K562 (cell line): ENCODE results near the gene GAB1. TPM values are rescaled to one million over a fixed set of nuclear protein-coding genes. Genes with fewer than 3 reads are reported as not detected.
A peak's percentile ranks its signal among the peaks of the same experiment; 100 is the strongest.

Experiments
- ARID1B ChIP-seq: fragments of 450-650 bp; IDR thresholded peaks from 2 replicates; pipeline ENCODE4 v1.6.1; 2016; ENCODE audit warnings: antibody characterized with exemption, mild to moderate bottlenecking, inconsistent platforms
- CBFA2T2 ChIP-seq: fragments of 450-650 bp; conservative IDR thresholded peaks from 2 replicates; pipeline ENCODE4 v1.6.1; 2017; ENCODE audit warnings: mild to moderate bottlenecking
- CBFA2T3 ChIP-seq: fragments of 450-650 bp; IDR thresholded peaks from 2 replicates; pipeline ENCODE4 v1.6.1; 2017
- CTBP1 ChIP-seq: fragments of 450-650 bp; IDR thresholded peaks from 2 replicates; pipeline ENCODE4 v1.6.1; 2016; ENCODE audit warnings: borderline replicate concordance
- EP300 ChIP-seq: IDR thresholded peaks from 2 replicates; pipeline ENCODE4 v1.6.1; 2012; ENCODE audit warnings: low read length, improper control_type of control experiment
- FOXM1 ChIP-seq, 2 experiments: fragments of 450-650 bp in 1 of 2; sonication (generic) in 1 of 2; formaldehyde crosslinking in 1 of 2; IDR thresholded peaks; 2 replicates each; pipeline versions ENCODE4 v1.6.1 to v1.9.0; 2017 to 2022; ENCODE audit warnings: low read depth in 2 of 2, mild to moderate bottlenecking in 2 of 2, missing genetic modification reagents in 1 of 2, moderate library complexity in 1 of 2
- KDM1A ChIP-seq, 2 experiments: fragments of 450-650 bp; IDR thresholded peaks; 2 replicates each; pipeline ENCODE4 v1.6.1; 2016; ENCODE audit warnings: mild to moderate bottlenecking in 2 of 2
- MYNN ChIP-seq, 2 experiments: sonication (generic); formaldehyde crosslinking in 1 of 2; IDR thresholded peaks; 2 replicates each; pipeline versions ENCODE4 v1.5.0 to v1.6.1; 2016 to 2020; ENCODE audit warnings: antibody characterized with exemption in 1 of 2, missing genetic modification reagents in 1 of 2
- NFIC ChIP-seq: fragments of 450-650 bp; IDR thresholded peaks from 2 replicates; pipeline ENCODE4 v1.6.1; 2017; ENCODE audit warnings: mild to moderate bottlenecking, inconsistent platforms
- PML ChIP-seq: IDR thresholded peaks from 2 replicates; pipeline ENCODE4 v1.6.1; 2012; ENCODE audit warnings: low read length, inconsistent platforms
- POLR2AphosphoS5 ChIP-seq: IDR thresholded peaks from 2 replicates; pipeline ENCODE4 v1.6.1; 2011; ENCODE audit warnings: mild to moderate bottlenecking, low read depth, low read length, moderate library complexity; ENCODE audit not compliant: control insufficient read depth, insufficient read depth
- RAD21 ChIP-seq, 2 experiments: fragments of 250-450 bp in 1 of 2; fragments of 450-650 bp in 1 of 2; sonication (Bioruptor Pico) in 1 of 2; formaldehyde crosslinking in 1 of 2; IDR thresholded peaks in 1 of 2; conservative IDR thresholded peaks in 1 of 2; 2 replicates each; pipeline versions ENCODE4 v1.4.0 to v1.8.0; 2020 to 2022; ENCODE audit warnings: mild to moderate bottlenecking in 2 of 2, moderate library complexity in 1 of 2
- SRF ChIP-seq, 2 experiments: fragments of 250-450, 450-650 bp in 1 of 2; sonication (Bioruptor Pico) in 1 of 2; sonication (generic) in 1 of 2; formaldehyde crosslinking; IDR thresholded peaks; 2 replicates each; pipeline versions ENCODE4 v1.5.0 to v1.5.1; 2020 to 2022; ENCODE audit warnings: mild to moderate bottlenecking in 1 of 2, missing genetic modification reagents in 1 of 2
- TAL1 ChIP-seq: fragments of 450-650 bp; IDR thresholded peaks from 2 replicates; pipeline ENCODE4 v1.6.1; 2016; ENCODE audit warnings: mild to moderate bottlenecking
- TCF3 ChIP-seq: sonication (generic); formaldehyde crosslinking; IDR thresholded peaks from 2 replicates; pipeline ENCODE4 v1.4.0; 2020; ENCODE audit warnings: mild to moderate bottlenecking, missing genetic modification reagents
- TEAD4 ChIP-seq, 2 experiments: sonication (generic) in 1 of 2; formaldehyde crosslinking in 1 of 2; IDR thresholded peaks; 2 replicates each; pipeline versions ENCODE4 v1.6.1 to v1.8.0; 2012 to 2022; ENCODE audit warnings: borderline replicate concordance in 1 of 2, inconsistent platforms in 1 of 2, low read length in 1 of 2, mild to moderate bottlenecking in 1 of 2, missing genetic modification reagents in 1 of 2
- TRIM24 ChIP-seq, 2 experiments: fragments of 450-650 bp; IDR thresholded peaks; 2 replicates each; pipeline ENCODE4 v1.6.1; 2016
- ZEB2 ChIP-seq: fragments of 450-650 bp; IDR thresholded peaks from 2 replicates; pipeline ENCODE4 v1.6.1; 2016
- ZFP30 ChIP-seq: fragments of 250-450 bp; sonication (Bioruptor Pico); IDR thresholded peaks from 2 replicates; pipeline ENCODE4 v1.8.0; 2022; ENCODE audit warnings: moderate library complexity, mild to moderate bottlenecking, inconsistent platforms, borderline replicate concordance
- ZNF695 ChIP-seq: fragments of 450-650 bp; formaldehyde crosslinking; IDR thresholded peaks from 2 replicates; pipeline ENCODE4 v1.4.0; 2020; ENCODE audit warnings: mild to moderate bottlenecking, moderate library complexity
- polyA plus RNA-seq, 8 experiments: library from polyadenylated mRNA; depleted of rRNA in 4 of 8; stranded (reverse) in 5 of 8; unstranded in 3 of 8; fragments of >200 nt; fragmentation: Nextera tagmentation in 2 of 8; fragmentation: Illumina TruSeq in 1 of 8; extraction: Ambion mirVana in 2 of 8; extraction: Trizol in 1 of 8; gene quantifications; 2 replicates each; pipeline versions ENCODE4 v1.2.1 to v1.2.3, GENCODE V29; 2011 to 2014; ENCODE audit warnings: inconsistent platforms in 1 of 8, missing spikeins in 1 of 8
- total RNA-seq, 7 experiments: library from RNA; depleted of rRNA in 6 of 7; stranded (reverse); fragments of >200 nt in 6 of 7; fragmentation: Illumina TruSeq in 2 of 7; extraction: Trizol in 2 of 7; gene quantifications; 2 replicates each; pipeline versions ENCODE4 v1.2.1 to v1.2.3, GENCODE V29; 2011 to 2021; ENCODE audit warnings: low replicate concordance in 1 of 7
- TF ChIP-seq, protein P1 (sequence below): fragments of 450-650 bp; IDR thresholded peaks from 2 replicates; pipeline ENCODE4 v1.6.1; 2016; ENCODE audit warnings: low read depth

Gene GAB1
- total and polyA plus RNA-seq, 9 of the 15 experiments (the other 6 are each of a cell fraction or from before 2014, with no cell fraction given): 1.3 to 14.6 (median 7.5) TPM

DNA sequence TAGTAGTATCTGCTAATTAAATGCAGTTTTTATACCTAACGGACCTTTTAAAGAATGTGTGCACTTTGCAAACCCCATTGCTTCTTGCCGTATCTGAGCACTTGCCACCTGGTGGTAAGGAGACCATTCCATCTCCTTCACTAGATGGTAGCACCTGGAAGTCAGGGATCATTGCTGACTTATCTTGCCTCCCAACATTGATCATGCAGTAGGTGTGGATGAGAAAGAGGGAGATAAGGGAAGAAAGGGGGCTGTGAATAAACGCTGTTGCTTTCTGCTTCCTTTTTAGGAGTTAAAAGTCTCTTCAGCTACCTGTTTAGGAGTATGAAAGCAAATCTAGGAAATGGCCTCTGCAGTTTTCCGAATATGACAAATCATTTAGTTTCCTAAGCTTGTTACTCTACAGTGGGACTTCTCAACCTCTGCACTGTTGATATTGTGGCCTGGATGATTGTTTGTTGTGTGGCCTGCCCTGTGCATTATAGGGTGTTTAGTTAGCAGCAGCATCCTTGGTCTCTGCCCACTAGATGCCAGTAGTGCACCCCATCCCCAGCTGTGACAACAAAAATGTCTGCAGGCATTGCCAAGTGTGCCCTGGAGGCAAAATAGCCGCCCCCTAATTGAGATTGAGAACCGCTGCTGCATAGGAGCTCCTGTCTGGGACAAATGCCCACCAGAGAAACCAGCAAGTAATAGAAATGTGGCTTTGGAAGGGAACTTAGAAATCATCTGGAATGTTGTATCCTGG lies 38.8 kb downstream of the GAB1 start (continued):
- TF ChIP-seq, protein P1, sequence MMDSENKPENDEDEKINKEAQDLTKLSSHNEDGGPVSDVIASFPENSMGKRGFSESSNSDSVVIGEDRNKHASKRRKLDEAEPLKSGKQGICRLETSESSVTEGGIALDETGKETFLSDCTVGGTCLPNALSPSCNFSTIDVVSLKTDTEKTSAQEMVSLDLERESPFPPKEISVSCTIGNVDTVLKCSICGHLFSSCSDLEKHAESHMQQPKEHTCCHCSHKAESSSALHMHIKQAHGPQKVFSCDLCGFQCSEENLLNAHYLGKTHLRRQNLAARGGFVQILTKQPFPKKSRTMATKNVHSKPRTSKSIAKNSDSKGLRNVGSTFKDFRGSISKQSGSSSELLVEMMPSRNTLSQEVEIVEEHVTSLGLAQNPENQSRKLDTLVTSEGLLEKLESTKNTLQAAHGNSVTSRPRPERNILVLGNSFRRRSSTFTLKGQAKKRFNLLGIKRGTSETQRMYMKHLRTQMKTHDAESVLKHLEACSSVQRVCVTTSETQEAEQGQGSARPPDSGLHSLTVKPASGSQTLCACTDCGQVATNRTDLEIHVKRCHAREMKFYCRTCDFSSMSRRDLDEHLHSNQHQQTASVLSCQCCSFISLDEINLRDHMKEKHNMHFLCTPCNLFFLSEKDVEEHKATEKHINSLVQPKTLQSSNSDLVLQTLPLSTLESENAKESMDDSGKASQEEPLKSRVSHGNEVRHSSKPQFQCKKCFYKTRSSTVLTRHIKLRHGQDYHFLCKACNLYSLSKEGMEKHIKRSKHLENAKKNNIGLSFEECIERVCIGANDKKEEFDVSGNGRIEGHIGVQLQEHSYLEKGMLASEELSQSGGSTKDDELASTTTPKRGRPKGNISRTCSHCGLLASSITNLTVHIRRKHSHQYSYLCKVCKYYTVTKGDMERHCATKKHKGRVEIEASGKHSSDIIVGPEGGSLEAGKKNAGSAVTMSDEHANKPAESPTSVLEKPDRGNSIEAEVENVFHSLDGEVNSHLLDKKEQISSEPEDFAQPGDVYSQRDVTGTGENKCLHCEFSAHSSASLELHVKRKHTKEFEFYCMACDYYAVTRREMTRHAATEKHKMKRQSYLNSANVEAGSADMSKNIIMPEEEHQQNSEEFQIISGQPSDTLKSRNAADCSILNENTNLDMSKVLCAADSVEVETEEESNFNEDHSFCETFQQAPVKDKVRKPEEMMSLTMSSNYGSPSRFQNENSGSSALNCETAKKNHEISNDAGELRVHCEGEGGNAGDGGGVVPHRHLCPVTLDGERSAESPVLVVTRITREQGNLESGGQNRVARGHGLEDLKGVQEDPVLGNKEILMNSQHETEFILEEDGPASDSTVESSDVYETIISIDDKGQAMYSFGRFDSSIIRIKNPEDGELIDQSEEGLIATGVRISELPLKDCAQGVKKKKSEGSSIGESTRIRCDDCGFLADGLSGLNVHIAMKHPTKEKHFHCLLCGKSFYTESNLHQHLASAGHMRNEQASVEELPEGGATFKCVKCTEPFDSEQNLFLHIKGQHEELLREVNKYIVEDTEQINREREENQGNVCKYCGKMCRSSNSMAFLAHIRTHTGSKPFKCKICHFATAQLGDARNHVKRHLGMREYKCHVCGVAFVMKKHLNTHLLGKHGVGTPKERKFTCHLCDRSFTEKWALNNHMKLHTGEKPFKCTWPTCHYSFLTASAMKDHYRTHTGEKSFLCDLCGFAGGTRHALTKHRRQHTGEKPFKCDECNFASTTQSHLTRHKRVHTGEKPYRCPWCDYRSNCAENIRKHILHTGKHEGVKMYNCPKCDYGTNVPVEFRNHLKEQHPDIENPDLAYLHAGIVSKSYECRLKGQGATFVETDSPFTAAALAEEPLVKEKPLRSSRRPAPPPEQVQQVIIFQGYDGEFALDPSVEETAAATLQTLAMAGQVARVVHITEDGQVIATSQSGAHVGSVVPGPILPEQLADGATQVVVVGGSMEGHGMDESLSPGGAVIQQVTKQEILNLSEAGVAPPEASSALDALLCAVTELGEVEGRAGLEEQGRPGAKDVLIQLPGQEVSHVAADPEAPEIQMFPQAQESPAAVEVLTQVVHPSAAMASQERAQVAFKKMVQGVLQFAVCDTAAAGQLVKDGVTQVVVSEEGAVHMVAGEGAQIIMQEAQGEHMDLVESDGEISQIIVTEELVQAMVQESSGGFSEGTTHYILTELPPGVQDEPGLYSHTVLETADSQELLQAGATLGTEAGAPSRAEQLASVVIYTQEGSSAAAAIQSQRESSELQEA: no peak
- TF ChIP-seq PML (peak; percentile 61; the same call in 1 of the 2 replicates), ZNF695 (CRISPR knock-in tag) (no peak), CTBP1 (no peak), TCF3 (CRISPR knock-in tag) (peak; percentile 76), ARID1B (peak; percentile 65), FOXM1 (IDR thresholded peaks at IDR 0.05; ENCODE audit: low read depth) (peak; percentile 22; the same call in 1 of the 2 replicates), FOXM1 (CRISPR knock-in tag; IDR thresholded peaks at IDR 0.05; ENCODE audit: low read depth) (no peak), POLR2AphosphoS5 (peak; percentile 80), TAL1 (peak; percentile 79), SRF (CRISPR knock-in tag; IDR thresholded peaks at IDR 0.05) (peak in 1 of 2 experiments; percentile 84; a peak in 2 of 4 replicates), KDM1A (IDR thresholded peaks at IDR 0.05) (0 out of 4 replicates have a peak, but pooled peaks of 1 of the 2 experiments have one; percentile 32), TEAD4 (IDR thresholded peaks at IDR 0.05; ENCODE audit: low read length) (peak; percentile 89), TEAD4 (CRISPR knock-in tag; IDR thresholded peaks at IDR 0.05; ENCODE audit: borderline replicate concordance) (no peak), ZFP30 (CRISPR knock-in tag) (no peak), RAD21 (CRISPR knock-in tag; conservative IDR thresholded peaks at IDR 0.05 in 1 of 2, IDR thresholded peaks at IDR 0.05 in 1 of 2) (peak in 1 of 2 experiments; percentile 26; a peak in 2 of 4 replicates), CBFA2T3 (peak; percentile 90), TRIM24 (IDR thresholded peaks at IDR 0.05) (peak; percentile 59 to 64; a peak in 2 of 4 replicates), NFIC (peak; percentile 45), EP300 (0 out of 2 replicates have a peak, but pooled peaks have one; percentile 14), ZEB2 (peak; percentile 55; the same call in 1 of the 2 replicates), MYNN (IDR thresholded peaks at IDR 0.05) (peak; percentile 77; the same call in 1 of the 2 replicates), MYNN (CRISPR knock-in tag; IDR thresholded peaks at IDR 0.05) (no peak), CBFA2T2 (peak; percentile 84)
